Epithelial cell of esophagus (primary cell): Measurements from ENCODE around the gene CABCOCO1.
"Not testable (repeated sequence)": the region's sequence is repeated elsewhere in the genome, so short reads cannot be mapped to it uniquely, and the experiment has no call there.

Experiments
- DNase-seq: peaks from one replicate; pipeline ENCODE4 v3.0.0; 2010; ENCODE audit warnings: low read depth
- H3K4me3 ChIP-seq: 2 replicates; pipeline ENCODE4 v1.5.1; 2011; ENCODE audit warnings: mild to moderate bottlenecking, low read length, control low read depth
- CTCF ChIP-seq: IDR thresholded peaks from 2 replicates; pipeline ENCODE4 v1.5.1; 2011; ENCODE audit warnings: low read depth, mild to moderate bottlenecking, low read length, control low read depth, inconsistent platforms; ENCODE audit not compliant: insufficient read depth; ENCODE audit errors: missing control alignments

Gene CABCOCO1

GRCh38 chr10:61688551-61689308 lies 26.0 kb downstream of the CABCOCO1 start:
- DNase-seq = no peak
- no peak overlapping the region for H3K4me3 ChIP-seq
- TF ChIP-seq CTCF = no peak

GRCh38 chr10:61691667-61692066 lies 28.9 kb downstream of the CABCOCO1 start:
- not testable (repeated sequence) for H3K4me3 ChIP-seq, DNase-seq

GRCh38 chr10:61692447-61693010 lies 29.8 kb downstream of the CABCOCO1 start:
- no peak overlapping the region for H3K4me3 ChIP-seq
- peak; percentile 26 for DNase-seq
- TF ChIP-seq CTCF = no peak

- TF ChIP-seq CTCF = no peak
- no peak overlapping the region for H3K4me3 ChIP-seq
- no peak for DNase-seq
These were observed 36.4 kb downstream of the CABCOCO1 start for GRCh38 chr10:61698968-61699655.

- no peak overlapping the region for H3K4me3 ChIP-seq
- no peak for DNase-seq
- TF ChIP-seq CTCF = no peak
These were observed 38.5 kb downstream of the CABCOCO1 start for GRCh38 chr10:61701055-61701705.

- H3K4me3 ChIP-seq = no peak overlapping the region
- TF ChIP-seq CTCF = no peak
- no peak for DNase-seq
These were observed 39.0 kb downstream of the CABCOCO1 start for GRCh38 chr10:61701706-61702105.

GRCh38 chr10:61702584-61702983 lies 39.9 kb downstream of the CABCOCO1 start:
- TF ChIP-seq CTCF = no peak

More at GRCh38 chr10:61702584-61702983, 39.9 kb downstream of the CABCOCO1 start:
- H3K4me3 ChIP-seq = no peak overlapping the region
- no peak for DNase-seq
